GM12865 (cell line): ENCODE measurements around the gene ANKRD1.
"Not testable (repeated sequence)": the region's sequence is repeated elsewhere in the genome, so short reads cannot be mapped to it uniquely, and the experiment has no call there.

ENCODE experiments used
- DNase-seq: peaks from one replicate; pipeline ENCODE4 v3.0.0; 2010; ENCODE audit warnings: low read depth
- H3K4me3 ChIP-seq: 2 replicates; pipeline ENCODE4 v1.5.1; 2011; ENCODE audit warnings: mild to moderate bottlenecking, low read depth, low read length, control low read depth
- CTCF ChIP-seq: IDR thresholded peaks from 2 replicates; pipeline ENCODE4 v1.5.1; 2011; ENCODE audit warnings: low read length, control low read depth, low read depth, inconsistent platforms; ENCODE audit not compliant: insufficient read depth; ENCODE audit errors: missing control alignments

The ANKRD1 gene

DNA sequence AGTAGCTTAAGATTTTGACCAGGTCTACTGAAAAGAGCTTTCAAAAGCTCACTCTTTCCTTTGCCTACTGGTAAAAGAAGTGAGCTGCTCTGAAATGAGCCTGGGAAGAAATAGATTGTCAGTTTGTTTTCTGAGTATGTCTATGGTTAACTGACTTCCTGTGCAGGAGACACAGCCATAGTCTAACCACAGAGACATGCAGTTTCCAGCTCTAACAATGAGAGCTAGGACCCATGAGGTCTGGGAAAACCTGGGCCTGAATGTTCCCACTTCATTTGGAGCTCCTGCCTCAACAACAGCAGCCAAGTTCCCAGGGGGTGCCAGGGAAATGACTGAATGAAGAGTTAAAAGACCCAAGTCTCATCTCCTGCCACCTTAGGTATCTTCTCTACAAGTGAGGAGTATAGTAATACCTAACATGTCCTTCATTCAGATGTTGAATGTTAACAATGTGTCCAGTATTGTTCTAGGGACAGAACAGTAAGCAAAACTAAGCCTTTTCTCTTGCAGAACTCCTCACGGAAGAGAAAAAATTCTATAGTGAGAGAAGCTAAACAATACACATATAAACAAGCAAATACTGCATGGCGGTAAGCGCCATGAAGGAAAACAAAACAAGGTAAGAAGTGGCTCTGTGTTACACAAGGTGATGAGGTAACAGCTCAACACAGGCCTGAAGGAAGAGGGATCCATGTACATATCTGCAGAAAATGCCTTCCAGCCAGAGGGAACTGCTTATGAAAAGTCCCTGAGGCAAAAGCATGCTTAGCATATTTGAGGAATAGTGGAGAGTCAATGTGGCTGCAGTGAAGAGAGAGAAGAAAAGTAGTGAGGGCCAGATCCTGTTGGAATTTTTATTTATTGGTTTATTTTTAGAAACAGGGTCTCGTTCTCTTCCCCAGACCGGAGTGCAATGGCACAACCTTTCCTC is 26.4 kb upstream of the ANKRD1 start:
- DNase-seq, result peak; percentile 53
- no peak for TF ChIP-seq CTCF
- H3K4me3 ChIP-seq, result no peak overlapping the region

GRCh38 chr10:90945491-90946070 is 24.7 kb upstream of the ANKRD1 start:
- TF ChIP-seq CTCF, result no peak
- no peak overlapping the region for H3K4me3 ChIP-seq
- DNase-seq, result no peak

DNA sequence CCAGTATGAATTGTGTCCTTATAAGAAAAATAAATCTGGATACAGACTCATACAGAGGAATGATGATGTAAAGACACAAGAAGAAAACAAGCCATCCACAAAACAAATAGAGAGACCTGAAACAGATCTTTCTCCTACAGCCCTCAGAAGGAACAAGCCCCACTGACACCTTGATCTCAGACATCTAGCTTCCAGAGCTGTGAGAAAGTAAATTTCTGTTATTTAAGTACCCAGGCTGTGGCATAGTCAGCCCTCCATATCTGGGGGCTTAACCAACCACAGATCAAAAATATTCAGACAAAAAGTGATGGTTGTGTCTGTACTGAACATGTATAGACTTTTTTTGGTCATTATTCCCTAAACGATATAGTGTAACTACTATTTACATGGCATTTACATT is 23.9 kb upstream of the ANKRD1 start:
- TF ChIP-seq CTCF, result no peak
- H3K4me3 ChIP-seq, result no peak overlapping the region

GRCh38 chr10:90942980-90943379 is 22.1 kb upstream of the ANKRD1 start:
- H3K4me3 ChIP-seq, DNase-seq: not testable (repeated sequence)

More for the DNA sequence above, 23.9 kb upstream of the ANKRD1 start:
- DNase-seq, result no peak

DNA sequence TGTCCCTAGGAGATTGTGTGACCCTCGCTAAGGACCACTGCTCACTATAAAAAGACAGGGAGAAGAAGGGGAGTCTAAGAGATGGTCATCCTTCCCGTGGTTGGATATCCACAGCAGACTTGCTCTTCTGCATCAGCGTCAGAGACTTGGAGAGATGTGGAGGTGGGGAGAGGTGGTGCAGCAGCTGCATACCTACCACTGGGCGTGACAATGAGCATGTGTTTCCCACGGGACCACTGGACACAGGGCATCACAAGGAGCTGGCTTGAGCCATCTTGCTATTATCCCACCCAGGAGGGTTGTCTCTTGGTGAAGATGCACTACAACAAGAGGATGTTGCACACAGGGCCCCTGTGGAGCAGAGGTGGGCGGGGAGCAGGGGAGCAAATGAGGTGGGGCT is 18.8 kb upstream of the ANKRD1 start:
- H3K4me3 ChIP-seq, result no peak overlapping the region
- TF ChIP-seq CTCF, result no peak
- no peak for DNase-seq

- no peak for DNase-seq
- H3K4me3 ChIP-seq, result no peak overlapping the region
- no peak for TF ChIP-seq CTCF
These were observed 18.2 kb upstream of the ANKRD1 start for GRCh38 chr10:90939116-90939515.

- TF ChIP-seq CTCF, result no peak
- H3K4me3 ChIP-seq, result no peak overlapping the region
- no peak for DNase-seq
These were observed 16.9 kb upstream of the ANKRD1 start for GRCh38 chr10:90937645-90938258.
